Transverse colon (tissue), 4 donors: ENCODE measurements around the gene KIF21A. TPM values are rescaled to one million over a fixed set of nuclear protein-coding genes. Genes with fewer than 3 reads are reported as not detected.

Source experiments
- DNase-seq: peaks from one replicate; pipeline ENCODE4 v3.0.0-alpha.2; 2019
- H3K27ac ChIP-seq, 4 donors: fragments of 200-600 bp; sonication (generic); 2 replicates each; pipeline ENCODE4 v1.5.1; 2016 to 2018; ENCODE audit warnings: inconsistent platforms in 4 of 4
- H3K27me3 ChIP-seq: fragments of 200-600 bp; sonication (generic); 2 replicates; pipeline ENCODE4 v1.5.1; 2017; ENCODE audit warnings: inconsistent platforms
- H3K36me3 ChIP-seq, 4 donors: fragments of 200-600 bp; sonication (generic); 2 replicates each; pipeline ENCODE4 v1.5.1; 2017 to 2019; ENCODE audit warnings: inconsistent platforms in 4 of 4
- H3K4me1 ChIP-seq, 4 donors: fragments of 200-600 bp; sonication (generic); 2 replicates each; pipeline ENCODE4 v1.5.1; 2017 to 2020; ENCODE audit warnings: inconsistent platforms in 4 of 4
- H3K4me3 ChIP-seq, 4 donors: fragments of 200-600 bp; sonication (generic); 1 replicate in 1 of 4; 2 replicates in 3 of 4; pipeline versions ENCODE4 v1.5.1 to v1.6.1; 2017 to 2019; ENCODE audit warnings: inconsistent platforms in 4 of 4
- H3K9me3 ChIP-seq, 2 donors: fragments of 200-600 bp; sonication (generic); 2 replicates each; pipeline ENCODE4 v1.5.1; 2017 to 2019; ENCODE audit warnings: inconsistent platforms in 2 of 2
- CTCF ChIP-seq, 5 experiments: fragments of 200-600 bp in 3 of 5; fragments of 450-650 bp in 2 of 5; sonication (generic) in 3 of 5; IDR thresholded peaks; 1 replicate in 2 of 5; 2 replicates in 3 of 5; pipeline ENCODE4 v1.5.1; 2016 to 2017; ENCODE audit warnings: antibody characterized with exemption in 5 of 5, inconsistent platforms in 3 of 5, mild to moderate bottlenecking in 2 of 5, moderate library complexity in 1 of 5
- EP300 ChIP-seq: sonication (generic); formaldehyde crosslinking; IDR thresholded peaks from one replicate; pipeline ENCODE4 v1.6.1; 2017; ENCODE audit warnings: antibody characterized with exemption, low read depth
- POLR2A ChIP-seq: fragments of 450-650 bp; IDR thresholded peaks from one replicate; pipeline ENCODE4 v1.6.1; 2016; ENCODE audit warnings: antibody characterized with exemption, mild to moderate bottlenecking, moderate library complexity
- POLR2AphosphoS5 ChIP-seq, 3 donors: sonication (generic); formaldehyde crosslinking; IDR thresholded peaks; one replicate each; pipeline ENCODE4 v1.6.1; 2016; ENCODE audit warnings: antibody characterized with exemption in 3 of 3
- WGBS, 2 donors: methylation state at CpG; one replicate each; pipeline ENCODE4 v1.1.5; 2018; ENCODE audit warnings: low coverage in 1 of 2; 5-methylcytosine and 5-hydroxymethylcytosine counted together
- in situ Hi-C, 4 donors: fragments of 200-750 bp; cut with MboI; loops; one replicate each; pipeline versions ENCODE4 v1.15.0 to v1.15.1; 2017; ENCODE audit warnings: low sequenced_read_pairs in 3 of 4, low pct_ligation_motif_present in 1 of 4, low pct_unique_long_range_greater_than_20kb in 1 of 4
- intact Hi-C: fragments of 100-400 bp; cut with DNase I; formaldehyde crosslinking; loops from one replicate; pipeline ENCODE4 v1.15.1; 2023; ENCODE audit warnings: low total_unique reads
- total RNA-seq, 4 donors: library from RNA; depleted of rRNA; stranded (reverse); fragments of >200 nt; gene quantifications; one replicate each; pipeline ENCODE4 v1.1.0, GENCODE V29; 2016

The KIF21A gene
- total RNA-seq, 4 donors from 2014 or later: 23.6 to 40.6 (median 31.9) TPM

GRCh38 chr12:39378341-39378740 lies 64.6 kb downstream of the KIF21A start:
- no peaks in the 10 kb centered on the region for H3K27me3 ChIP-seq
- TF ChIP-seq POLR2AphosphoS5 (IDR thresholded peaks at IDR 0.05) (no peak), EP300 (no peak), POLR2A (no peak), CTCF (IDR thresholded peaks at IDR 0.05) (no peak)
- 62 to 82% methylated on average over 1 of the region's 1 CpG for WGBS, 2 donors
- no peaks in the 10 kb centered on the region for H3K9me3 ChIP-seq
- intact Hi-C loops: no loop called here
- no peak for DNase-seq
- no peaks in the 10 kb centered on the region for H3K36me3 ChIP-seq
- peaks cover 0 to 5% (median 0%) of the 10 kb centered on the region in 4 donors for H3K4me1 ChIP-seq
- no peak overlapping the region for H3K27ac ChIP-seq
- no peak overlapping the region for H3K4me3 ChIP-seq
- in situ Hi-C loops: no loop called here

GRCh38 chr12:39375206-39375808 lies 67.6 kb downstream of the KIF21A start:
- no peak for TF ChIP-seq EP300
- TF ChIP-seq POLR2A: no peak
- no peak for TF ChIP-seq CTCF (IDR thresholded peaks at IDR 0.05)
- TF ChIP-seq POLR2AphosphoS5 (IDR thresholded peaks at IDR 0.05): no peak
- Histone ChIP-seq H3K27ac (no peak overlapping the region), H3K4me1 (peaks cover 0 to 5% (median 0%) of the 10 kb centered on the region in 4 donors), H3K36me3 (no peaks in the 10 kb centered on the region), H3K27me3 (no peaks in the 10 kb centered on the region), H3K9me3 (no peaks in the 10 kb centered on the region), H3K4me3 (no peak overlapping the region)
- intact Hi-C loops (no loop called here), in situ Hi-C loops (no loop called here)
- WGBS, 2 donors: 78% methylated on average over 2 of the region's 2 CpGs; no CpG with 5 or more reads in 1 of the 2 donors
- no peak for DNase-seq

GRCh38 chr12:39372929-39373328 lies 70.0 kb downstream of the KIF21A start:
- DNase-seq: no peak
- Histone ChIP-seq H3K4me3 (no peak overlapping the region), H3K27ac (no peak overlapping the region), H3K4me1 (no peaks in the 10 kb centered on the region), H3K36me3 (no peaks in the 10 kb centered on the region), H3K27me3 (no peaks in the 10 kb centered on the region), H3K9me3 (no peaks in the 10 kb centered on the region)
- intact Hi-C loops: no loop called here
- TF ChIP-seq CTCF (IDR thresholded peaks at IDR 0.05) (no peak), POLR2AphosphoS5 (IDR thresholded peaks at IDR 0.05) (no peak), EP300 (no peak), POLR2A (no peak)
- in situ Hi-C loops: no loop called here
- WGBS, 2 donors: 44 to 59% methylated on average over 2 of the region's 2 CpGs

GRCh38 chr12:39372204-39372925 lies 70.6 kb downstream of the KIF21A start:
- Histone ChIP-seq H3K27ac (no peak overlapping the region), H3K4me3 (no peak overlapping the region), H3K36me3 (no peaks in the 10 kb centered on the region), H3K27me3 (no peaks in the 10 kb centered on the region), H3K9me3 (no peaks in the 10 kb centered on the region), H3K4me1 (no peaks in the 10 kb centered on the region)
- TF ChIP-seq EP300 (no peak), CTCF (IDR thresholded peaks at IDR 0.05) (no peak), POLR2A (no peak), POLR2AphosphoS5 (IDR thresholded peaks at IDR 0.05) (no peak)
- no peak for DNase-seq
- 64 to 73% methylated on average over 2 of the region's 2 CpGs for WGBS, 2 donors
- intact Hi-C loops (no loop called here), in situ Hi-C loops (no loop called here)
